ENCODE results near the gene EDDM3A.
"Not testable (repeated sequence)": the region's sequence is repeated elsewhere in the genome, so short reads cannot be mapped to it uniquely, and the experiment has no call there.

DNA sequence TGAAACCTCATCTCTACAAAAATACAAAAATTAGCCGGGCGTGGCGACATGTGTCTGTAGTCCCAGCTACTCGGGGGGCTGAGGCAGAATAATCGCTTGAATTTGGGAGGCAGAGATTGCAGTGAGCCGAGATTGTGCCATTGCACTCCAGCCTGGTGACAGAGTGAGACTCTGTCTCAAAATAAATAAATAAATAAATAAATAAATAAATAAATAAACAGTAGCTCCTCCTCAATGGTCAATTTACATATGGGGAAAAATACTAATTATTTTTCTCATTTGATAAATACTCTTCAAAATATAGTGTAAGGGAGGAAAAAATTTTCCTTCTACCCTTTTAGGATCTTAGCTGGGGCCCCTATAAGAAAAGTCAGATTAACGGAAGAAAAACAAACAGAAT is 7.4 kb upstream of the EDDM3A start:
- not testable (repeated sequence) for TF ChIP-seq EZH2 (IDR thresholded peaks at IDR 0.05; ENCODE audit: low read depth)
- TF ChIP-seq, protein P1, sequence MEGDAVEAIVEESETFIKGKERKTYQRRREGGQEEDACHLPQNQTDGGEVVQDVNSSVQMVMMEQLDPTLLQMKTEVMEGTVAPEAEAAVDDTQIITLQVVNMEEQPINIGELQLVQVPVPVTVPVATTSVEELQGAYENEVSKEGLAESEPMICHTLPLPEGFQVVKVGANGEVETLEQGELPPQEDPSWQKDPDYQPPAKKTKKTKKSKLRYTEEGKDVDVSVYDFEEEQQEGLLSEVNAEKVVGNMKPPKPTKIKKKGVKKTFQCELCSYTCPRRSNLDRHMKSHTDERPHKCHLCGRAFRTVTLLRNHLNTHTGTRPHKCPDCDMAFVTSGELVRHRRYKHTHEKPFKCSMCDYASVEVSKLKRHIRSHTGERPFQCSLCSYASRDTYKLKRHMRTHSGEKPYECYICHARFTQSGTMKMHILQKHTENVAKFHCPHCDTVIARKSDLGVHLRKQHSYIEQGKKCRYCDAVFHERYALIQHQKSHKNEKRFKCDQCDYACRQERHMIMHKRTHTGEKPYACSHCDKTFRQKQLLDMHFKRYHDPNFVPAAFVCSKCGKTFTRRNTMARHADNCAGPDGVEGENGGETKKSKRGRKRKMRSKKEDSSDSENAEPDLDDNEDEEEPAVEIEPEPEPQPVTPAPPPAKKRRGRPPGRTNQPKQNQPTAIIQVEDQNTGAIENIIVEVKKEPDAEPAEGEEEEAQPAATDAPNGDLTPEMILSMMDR (conservative IDR thresholded peaks at IDR 0.05), result not testable (repeated sequence)

All from PC-9 (cell line).